Adrenal gland (tissue), 5 donors: Measurements from ENCODE around the gene OMG.

Experiments
- POLR2A ChIP-seq, 2 donors: fragments of 450-650 bp; IDR thresholded peaks; one replicate each; pipeline ENCODE4 v1.6.1; 2017; ENCODE audit warnings: antibody characterized with exemption in 2 of 2, mild to moderate bottlenecking in 2 of 2, moderate library complexity in 1 of 2
- TF ChIP-seq, protein P1 (sequence below), 6 experiments: fragments of 450-650 bp in 4 of 6; fragments of 200-600 bp in 2 of 6; sonication (generic) in 1 of 6; IDR thresholded peaks; 1 replicate in 5 of 6; 2 replicates in 1 of 6; pipeline versions ENCODE4 v1.5.1 to v1.8.0; 2016 to 2021; ENCODE audit warnings: antibody characterized with exemption in 6 of 6, mild to moderate bottlenecking in 2 of 6, moderate library complexity in 1 of 6
- donor health status: DM: no; HTN: no; CAD: no.

DNA sequence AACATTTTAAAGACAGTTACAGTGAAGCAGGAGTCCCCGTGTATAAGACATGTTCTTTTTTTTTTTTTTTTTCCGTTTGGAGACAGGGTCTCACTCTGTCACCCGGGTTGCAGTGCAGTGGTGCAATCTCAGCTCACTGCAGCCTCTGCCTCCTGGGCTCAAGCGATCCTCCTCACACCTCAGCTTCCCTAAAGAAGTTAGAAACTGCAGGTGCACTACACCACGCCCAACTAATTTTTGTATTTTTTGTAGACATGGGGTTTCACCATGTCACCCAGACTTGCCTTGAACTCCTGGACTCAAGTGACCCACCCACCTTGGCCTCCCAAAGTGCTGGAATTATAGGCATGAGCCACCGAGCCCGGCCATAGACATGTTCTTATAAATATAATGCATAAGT is 13.8 kb upstream of the OMG start:
- TF ChIP-seq, protein P1, sequence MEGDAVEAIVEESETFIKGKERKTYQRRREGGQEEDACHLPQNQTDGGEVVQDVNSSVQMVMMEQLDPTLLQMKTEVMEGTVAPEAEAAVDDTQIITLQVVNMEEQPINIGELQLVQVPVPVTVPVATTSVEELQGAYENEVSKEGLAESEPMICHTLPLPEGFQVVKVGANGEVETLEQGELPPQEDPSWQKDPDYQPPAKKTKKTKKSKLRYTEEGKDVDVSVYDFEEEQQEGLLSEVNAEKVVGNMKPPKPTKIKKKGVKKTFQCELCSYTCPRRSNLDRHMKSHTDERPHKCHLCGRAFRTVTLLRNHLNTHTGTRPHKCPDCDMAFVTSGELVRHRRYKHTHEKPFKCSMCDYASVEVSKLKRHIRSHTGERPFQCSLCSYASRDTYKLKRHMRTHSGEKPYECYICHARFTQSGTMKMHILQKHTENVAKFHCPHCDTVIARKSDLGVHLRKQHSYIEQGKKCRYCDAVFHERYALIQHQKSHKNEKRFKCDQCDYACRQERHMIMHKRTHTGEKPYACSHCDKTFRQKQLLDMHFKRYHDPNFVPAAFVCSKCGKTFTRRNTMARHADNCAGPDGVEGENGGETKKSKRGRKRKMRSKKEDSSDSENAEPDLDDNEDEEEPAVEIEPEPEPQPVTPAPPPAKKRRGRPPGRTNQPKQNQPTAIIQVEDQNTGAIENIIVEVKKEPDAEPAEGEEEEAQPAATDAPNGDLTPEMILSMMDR (IDR thresholded peaks at IDR 0.05) = no peak
- TF ChIP-seq POLR2A (IDR thresholded peaks at IDR 0.05) = no peak
